ENCODE data around the gene TECR. TPM values are rescaled to one million over a fixed set of nuclear protein-coding genes. Genes with fewer than 3 reads are reported as not detected.

TECR gene
- total and polyA plus RNA-seq, 10 donors = 51.6 to 92.2 (median 74.4) TPM

DNA sequence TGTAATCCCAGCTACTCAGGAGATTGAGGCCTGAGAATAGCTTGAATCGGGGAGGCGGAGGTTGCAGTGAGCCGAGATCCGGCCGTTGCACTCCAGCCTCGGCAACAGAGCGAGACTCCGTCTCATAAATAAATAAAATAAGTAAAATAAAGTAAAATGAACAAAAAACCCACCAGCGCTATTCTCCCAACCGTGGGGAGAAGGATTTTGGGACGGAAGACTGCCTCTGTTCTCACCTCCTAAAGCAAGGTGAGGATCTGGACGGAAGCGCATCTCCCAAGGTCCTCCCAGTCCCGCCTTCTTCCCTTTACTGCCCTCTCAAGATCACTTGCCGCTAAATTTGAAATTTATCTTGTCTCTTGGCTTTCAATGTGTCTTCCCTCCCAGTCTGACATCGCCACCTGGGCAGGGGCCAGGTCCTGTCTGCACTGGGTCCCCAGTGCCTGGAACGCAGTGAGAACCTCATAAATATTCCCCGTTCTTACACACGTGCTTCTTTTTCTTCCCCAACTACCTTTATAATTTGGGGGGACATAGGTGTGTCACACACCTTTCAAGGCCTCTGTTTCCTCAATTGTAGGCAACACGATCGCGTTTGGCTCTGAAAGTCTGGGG is 10.0 kb upstream of the TECR start:
- 91 to 94% (median 93%) methylated on average over 22 of the region's 22 CpGs for WGBS, 5 donors
- H3K27ac ChIP-seq = peak overlapping the region; percentile 96 to 100 (median 99)
- no peaks in the 10 kb centered on the region for H3K27me3 ChIP-seq (replicated peaks in 1 of 7)
- no peak for DNase-seq
- peak overlapping the region in 2 of 8 donors; percentile 90 to 94 for H3K4me3 ChIP-seq
- intact Hi-C loops (cut with DNase I; ENCODE audit: low total_unique reads) = no loop called here
- H3K9me3 ChIP-seq = no peaks in the 10 kb centered on the region
- peaks cover 39 to 88% (median 60%) of the 10 kb centered on the region in 6 donors for H3K4me1 ChIP-seq
- TF ChIP-seq, protein P1, sequence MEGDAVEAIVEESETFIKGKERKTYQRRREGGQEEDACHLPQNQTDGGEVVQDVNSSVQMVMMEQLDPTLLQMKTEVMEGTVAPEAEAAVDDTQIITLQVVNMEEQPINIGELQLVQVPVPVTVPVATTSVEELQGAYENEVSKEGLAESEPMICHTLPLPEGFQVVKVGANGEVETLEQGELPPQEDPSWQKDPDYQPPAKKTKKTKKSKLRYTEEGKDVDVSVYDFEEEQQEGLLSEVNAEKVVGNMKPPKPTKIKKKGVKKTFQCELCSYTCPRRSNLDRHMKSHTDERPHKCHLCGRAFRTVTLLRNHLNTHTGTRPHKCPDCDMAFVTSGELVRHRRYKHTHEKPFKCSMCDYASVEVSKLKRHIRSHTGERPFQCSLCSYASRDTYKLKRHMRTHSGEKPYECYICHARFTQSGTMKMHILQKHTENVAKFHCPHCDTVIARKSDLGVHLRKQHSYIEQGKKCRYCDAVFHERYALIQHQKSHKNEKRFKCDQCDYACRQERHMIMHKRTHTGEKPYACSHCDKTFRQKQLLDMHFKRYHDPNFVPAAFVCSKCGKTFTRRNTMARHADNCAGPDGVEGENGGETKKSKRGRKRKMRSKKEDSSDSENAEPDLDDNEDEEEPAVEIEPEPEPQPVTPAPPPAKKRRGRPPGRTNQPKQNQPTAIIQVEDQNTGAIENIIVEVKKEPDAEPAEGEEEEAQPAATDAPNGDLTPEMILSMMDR (IDR thresholded peaks at IDR 0.05 in 8 of 11, conservative IDR thresholded peaks at IDR 0.05 in 3 of 11) = no peak
- TF ChIP-seq POLR2A (IDR thresholded peaks at IDR 0.05) = no peak
- TF ChIP-seq POLR2AphosphoS5 (IDR thresholded peaks at IDR 0.05) = no peak
- H3K36me3 ChIP-seq = peaks cover 0 to 25% (median 21%) of the 10 kb centered on the region in 6 donors

DNA sequence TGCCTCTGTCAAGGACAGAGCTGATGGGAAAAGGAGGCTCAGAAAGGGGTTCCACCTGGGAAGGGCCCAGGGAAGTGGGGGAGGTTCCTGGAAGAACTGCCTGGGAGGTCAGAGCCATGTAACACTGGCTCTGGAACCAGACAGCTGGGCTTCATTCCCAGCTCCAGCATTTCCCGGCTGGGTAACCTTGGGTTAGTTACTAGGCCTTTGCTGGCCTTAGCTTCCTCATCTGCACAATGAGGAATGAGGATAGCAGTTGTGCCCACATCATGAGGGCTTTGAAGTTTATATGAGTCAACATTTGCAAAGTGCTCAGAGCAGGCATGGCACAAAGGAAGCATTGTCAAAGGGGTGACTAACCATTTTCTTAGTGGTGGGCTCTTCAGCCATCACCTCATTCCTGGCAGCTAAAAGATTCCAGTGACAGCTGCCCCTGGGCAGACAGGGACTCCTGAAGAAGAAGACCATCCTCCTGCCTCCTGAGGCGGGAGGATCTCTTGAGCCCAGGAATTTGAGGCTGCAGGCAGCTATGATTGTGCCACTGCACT is 9.5 kb upstream of the TECR start:
- no peak for DNase-seq
- intact Hi-C loops (cut with DNase I; ENCODE audit: low total_unique reads) = no loop called here
- no peaks in the 10 kb centered on the region for H3K27me3 ChIP-seq (replicated peaks in 1 of 7)
- peaks cover 0 to 19% (median 16%) of the 10 kb centered on the region in 6 donors for H3K36me3 ChIP-seq
- 66 to 78% (median 75%) methylated on average over 1 to 2 of the region's 2 CpGs for WGBS, 5 donors
- H3K4me1 ChIP-seq = peaks cover 33 to 88% (median 54%) of the 10 kb centered on the region in 6 donors
- no peaks in the 10 kb centered on the region for H3K9me3 ChIP-seq
- H3K4me3 ChIP-seq = no peak overlapping the region
- TF ChIP-seq, protein P1 (IDR thresholded peaks at IDR 0.05 in 8 of 11, conservative IDR thresholded peaks at IDR 0.05 in 3 of 11) = no peak
- TF ChIP-seq POLR2AphosphoS5 (IDR thresholded peaks at IDR 0.05) = peak in 1 of 3 donors; percentile 38
- peak overlapping the region; percentile 6 to 100 (median 99) for H3K27ac ChIP-seq

GRCh38 chr19:14520543-14520942 is 8.9 kb upstream of the TECR start:
- H3K4me3 ChIP-seq = no peak overlapping the region
- H3K36me3 ChIP-seq = peaks cover 0 to 13% (median 10%) of the 10 kb centered on the region in 6 donors
- TF ChIP-seq, protein P1 (IDR thresholded peaks at IDR 0.05 in 8 of 11, conservative IDR thresholded peaks at IDR 0.05 in 3 of 11) = no peak
- TF ChIP-seq POLR2AphosphoS5 (IDR thresholded peaks at IDR 0.05) (no peak), POLR2A (IDR thresholded peaks at IDR 0.05) (no peak)
- no peak for DNase-seq
- H3K27me3 ChIP-seq (replicated peaks in 1 of 7) = no peaks in the 10 kb centered on the region
- peak overlapping the region in 7 of 8 donors; percentile 70 to 100 (median 99) for H3K27ac ChIP-seq
- WGBS, 5 donors = 91 to 96% (median 93%) methylated on average over 4 of the region's 4 CpGs
- intact Hi-C loops (cut with DNase I; ENCODE audit: low total_unique reads) = no loop called here
- H3K9me3 ChIP-seq = no peaks in the 10 kb centered on the region
- H3K4me1 ChIP-seq = peaks cover 27 to 82% (median 48%) of the 10 kb centered on the region in 6 donors

DNA sequence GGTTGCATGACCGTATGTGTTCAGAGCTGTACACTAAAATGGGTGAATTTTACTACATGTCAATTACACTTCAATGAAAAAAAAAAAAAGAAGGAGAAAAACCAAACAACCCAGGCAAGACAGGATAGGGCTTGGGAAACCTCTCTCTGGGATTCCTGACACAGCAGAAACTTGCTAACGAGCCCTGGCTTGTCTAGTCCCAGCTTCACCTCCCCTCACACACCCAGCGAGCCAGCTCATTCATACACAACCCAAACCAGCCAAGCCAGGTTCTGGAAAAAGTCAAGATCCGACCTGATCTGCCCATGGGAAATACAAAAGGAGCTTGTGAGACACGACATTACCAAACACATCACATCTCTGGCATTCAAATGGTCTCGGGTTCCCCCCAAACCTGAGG is 3.7 kb upstream of the TECR start:
- H3K27ac ChIP-seq = no peak overlapping the region
- peaks cover 5 to 63% (median 30%) of the 10 kb centered on the region in 6 donors for H3K4me1 ChIP-seq
- no peak overlapping the region for H3K4me3 ChIP-seq
- no peak for DNase-seq
- no peaks in the 10 kb centered on the region for H3K27me3 ChIP-seq (replicated peaks in 1 of 7)
- intact Hi-C loops (cut with DNase I; ENCODE audit: low total_unique reads) = no loop called here
- TF ChIP-seq POLR2A (IDR thresholded peaks at IDR 0.05) = no peak
- TF ChIP-seq POLR2AphosphoS5 (IDR thresholded peaks at IDR 0.05) = no peak
- TF ChIP-seq, protein P1 (IDR thresholded peaks at IDR 0.05 in 8 of 11, conservative IDR thresholded peaks at IDR 0.05 in 3 of 11) = no peak
- 79 to 92% (median 85%) methylated on average over 6 of the region's 6 CpGs for WGBS, 5 donors
- H3K36me3 ChIP-seq = no peaks in the 10 kb centered on the region
- H3K9me3 ChIP-seq = no peaks in the 10 kb centered on the region
